GOT3 (cell line): Measurements from ENCODE around the gene VPS18.

Source experiments
- DNase-seq: peaks from one replicate; lab custom pipeline; 2025; ENCODE audit warnings: mixed read lengths; lab: John Stamatoyannopoulos, UW

VPS18 gene

GRCh38 chr15:40921949-40922607, 27.8 kb downstream of the VPS18 start:
- DNase-seq: no peak

- DNase-seq: no peak
Measured at GRCh38 chr15:40922608-40923005, 28.4 kb downstream of the VPS18 start.

GRCh38 chr15:40923551-40923950, 29.3 kb downstream of the VPS18 start:
- no peak for DNase-seq

- DNase-seq: no peak
Measured at GRCh38 chr15:40925495-40925862, 31.2 kb downstream of the VPS18 start.

- no peak for DNase-seq
Measured at GRCh38 chr15:40925863-40926658, 31.8 kb downstream of the VPS18 start.

GRCh38 chr15:40926659-40927494, 32.6 kb downstream of the VPS18 start:
- DNase-seq: no peak

GRCh38 chr15:40927495-40927872, 33.2 kb downstream of the VPS18 start:
- no peak for DNase-seq

- DNase-seq: no peak
Measured at GRCh38 chr15:40927873-40928806, 33.9 kb downstream of the VPS18 start.

GRCh38 chr15:40928821-40929659, 34.8 kb downstream of the VPS18 start, which contains the start of gene DLL4:
TSS of gene DLL4 (plus strand) at chr15:40929340. CDS start at chr15:40929669, 329 bp downstream.
- no peak for DNase-seq

- DNase-seq: no peak
Measured at GRCh38 chr15:40929660-40930429, 35.6 kb downstream of the VPS18 start.

GRCh38 chr15:40930430-40931299, 36.4 kb downstream of the VPS18 start:
- no peak for DNase-seq

GRCh38 chr15:40931300-40932142, 37.3 kb downstream of the VPS18 start:
- no peak for DNase-seq

- DNase-seq: no peak
Measured at GRCh38 chr15:40932156-40932555, 37.9 kb downstream of the VPS18 start.

- no peak for DNase-seq
Measured at GRCh38 chr15:40932649-40933516, 38.6 kb downstream of the VPS18 start.

- DNase-seq: no peak
Measured at GRCh38 chr15:40933517-40933902, 39.3 kb downstream of the VPS18 start.

- DNase-seq: no peak
Measured at GRCh38 chr15:40934457-40934856, 40.2 kb downstream of the VPS18 start.

- no peak for DNase-seq
Measured at GRCh38 chr15:40936234-40936708, 42.0 kb downstream of the VPS18 start.
